GM23338 (cell line): ENCODE results near the gene NID1. TPM values are rescaled to one million over a fixed set of nuclear protein-coding genes. Genes with fewer than 3 reads are reported as not detected.

Experiments used
- ATAC-seq: fragments of 200-7000 bp; cut with Tn5 transposase; 3 replicates; pipeline ENCODE4 v1.9.1; 2020
- DNase-seq: peaks from one replicate; pipeline ENCODE4 v3.0.0-alpha.2; 2015; ENCODE audit warnings: low spot score
- H2AFZ ChIP-seq: fragments of 200-600 bp; sonication (generic); 2 replicates; pipeline ENCODE4 v1.8.0; 2016; ENCODE audit warnings: antibody characterized with exemption, mild to moderate bottlenecking, moderate library complexity
- H3F3A ChIP-seq: fragments of 200-600 bp; sonication (generic); replicated peaks from 2 replicates; pipeline ENCODE4 v1.8.0; 2017; ENCODE audit warnings: antibody characterized with exemption, mixed run types, low read depth
- H3K27ac ChIP-seq: fragments of 200-600 bp; sonication (generic); 2 replicates; pipeline ENCODE4 v1.6.1; 2016; ENCODE audit warnings: low read depth
- H3K27me3 ChIP-seq: fragments of 200-600 bp; sonication (generic); 2 replicates; pipeline ENCODE4 v1.8.0; 2016; ENCODE audit warnings: mild to moderate bottlenecking, mixed run types, moderate library complexity; ENCODE audit not compliant: insufficient read depth
- H3K36me3 ChIP-seq: fragments of 200-600 bp; sonication (generic); 2 replicates; pipeline ENCODE4 v1.8.0; 2016; ENCODE audit warnings: mild to moderate bottlenecking; ENCODE audit not compliant: insufficient read depth
- H3K4me1 ChIP-seq: fragments of 200-600 bp; sonication (generic); 2 replicates; pipeline ENCODE4 v1.8.0; 2016; ENCODE audit warnings: mild to moderate bottlenecking, moderate library complexity; ENCODE audit not compliant: insufficient read depth
- H3K4me2 ChIP-seq: fragments of 200-600 bp; sonication (generic); 2 replicates; pipeline ENCODE4 v1.7.1; 2017; ENCODE audit warnings: mixed run types
- H3K4me3 ChIP-seq: fragments of 200-600 bp; sonication (generic); 2 replicates; pipeline ENCODE4 v1.6.1; 2016; ENCODE audit warnings: mixed run types
- H3K79me2 ChIP-seq: fragments of 200-600 bp; sonication (generic); replicated peaks from 2 replicates; pipeline ENCODE4 v1.8.0; 2017; ENCODE audit warnings: mild to moderate bottlenecking; ENCODE audit not compliant: insufficient read depth
- H3K9me2 ChIP-seq: fragments of 200-600 bp; sonication (generic); 2 replicates; pipeline ENCODE4 v1.8.0; 2017; ENCODE audit not compliant: insufficient read depth
- H4K20me1 ChIP-seq: fragments of 200-600 bp; sonication (generic); replicated peaks from 2 replicates; pipeline ENCODE4 v1.8.0; 2017; ENCODE audit warnings: mild to moderate bottlenecking; ENCODE audit not compliant: insufficient read depth
- H3K27ac Mint-ChIP-seq: 2 replicates; pipeline ENCODE4 v1.8.0; 2020; ENCODE audit warnings: inconsistent platforms, mild to moderate bottlenecking, moderate library complexity, mixed read lengths
- H3K27me3 Mint-ChIP-seq: 3 replicates; pipeline ENCODE4 v1.8.0; 2022; ENCODE audit warnings: low read depth, mild to moderate bottlenecking, moderate library complexity, mixed read lengths, inconsistent platforms; ENCODE audit not compliant: insufficient read depth, poor library complexity
- H3K36me3 Mint-ChIP-seq: 3 replicates; pipeline ENCODE4 v1.8.0; 2021; ENCODE audit warnings: low read depth, mild to moderate bottlenecking, inconsistent platforms, moderate library complexity, mixed read lengths
- H3K4me1 Mint-ChIP-seq: 3 replicates; pipeline ENCODE4 v1.8.0; 2020; ENCODE audit warnings: mild to moderate bottlenecking, inconsistent platforms, mixed read lengths
- H3K4me3 Mint-ChIP-seq: 3 replicates; pipeline ENCODE4 v1.8.0; 2021; ENCODE audit warnings: moderate library complexity, mild to moderate bottlenecking, inconsistent platforms, mixed read lengths
- H3K9me3 Mint-ChIP-seq: 3 replicates; pipeline ENCODE4 v1.8.0; 2020; ENCODE audit warnings: moderate library complexity, mild to moderate bottlenecking, inconsistent platforms, mixed read lengths
- ETS1 ChIP-seq: IDR thresholded peaks from 2 replicates; pipeline ENCODE4 v1.6.1; 2016; ENCODE audit warnings: antibody characterized with exemption
- JUNB ChIP-seq: IDR thresholded peaks from one replicate; pipeline ENCODE4 v1.6.1; 2016; ENCODE audit warnings: antibody characterized with exemption; ENCODE audit not compliant: unreplicated experiment
- REST ChIP-seq: IDR thresholded peaks from one replicate; pipeline ENCODE4 v1.6.1; 2018; ENCODE audit warnings: antibody characterized with exemption; ENCODE audit not compliant: unreplicated experiment
- STAT1 ChIP-seq: IDR thresholded peaks from one replicate; pipeline ENCODE4 v1.6.1; 2016; ENCODE audit warnings: antibody characterized with exemption; ENCODE audit not compliant: unreplicated experiment
- ZNF462 ChIP-seq: fragments of 250-450 bp; sonication (Bioruptor Pico); IDR thresholded peaks from 2 replicates; pipeline ENCODE4 v1.5.0; 2020; ENCODE audit warnings: mild to moderate bottlenecking, moderate library complexity
- polyA plus RNA-seq: library from polyadenylated mRNA; unstranded; fragments of >200 nt; fragmentation: Nextera tagmentation; extraction: Ambion mirVana; gene quantifications from 2 replicates; pipeline ENCODE4 v1.2.1, GENCODE V29; 2016
- total RNA-seq: library from RNA; depleted of rRNA; stranded (reverse); fragments of >200 nt; shearing (Covaris generic); gene quantifications from 2 replicates; pipeline ENCODE4 v1.2.3, GENCODE V29; 2014

The NID1 gene
- total and polyA plus RNA-seq, 2 experiments from 2014 or later: 7.1 to 32.5 TPM

- TF ChIP-seq ETS1: no peak
- no peak for TF ChIP-seq JUNB
- TF ChIP-seq REST: no peak
- TF ChIP-seq STAT1: no peak
- no peak for TF ChIP-seq ZNF462 (CRISPR knock-in tag)
- H4K20me1 ChIP-seq: no peaks in the 10 kb centered on the region
- H3K27ac ChIP-seq: no peak overlapping the region
- no peaks in the 10 kb centered on the region for H3K4me1 ChIP-seq
- no peak overlapping the region for H2AFZ ChIP-seq
- H3K9me3 Mint-ChIP-seq: no peaks in the 10 kb centered on the region
- no peaks in the 10 kb centered on the region for H3K79me2 ChIP-seq
- H3K4me1 Mint-ChIP-seq: no peaks in the 10 kb centered on the region
- H3K36me3 Mint-ChIP-seq: no peaks in the 10 kb centered on the region
- H3K4me3 ChIP-seq: no peak overlapping the region
- no peak overlapping the region for H3K4me2 ChIP-seq
- ATAC-seq: no peak
- H3K27me3 Mint-ChIP-seq: no peaks in the 10 kb centered on the region
- H3K36me3 ChIP-seq: no peaks in the 10 kb centered on the region
- no peaks in the 10 kb centered on the region for H3K27me3 ChIP-seq
- no peak overlapping the region for H3K4me3 Mint-ChIP-seq
- H3F3A ChIP-seq: no peaks in the 10 kb centered on the region
- H3K9me2 ChIP-seq: no peaks in the 10 kb centered on the region
- no peak overlapping the region for H3K27ac Mint-ChIP-seq
- no peak for DNase-seq
Observed at GRCh38 chr1:236009191-236009590, 55.7 kb downstream of the NID1 start.
